GM18520 (cell line): ENCODE results near the gene CPT1C.

Experiments
- ATAC-seq: cut with Tn5 transposase; IDR thresholded peaks from one replicate; pipeline ENCODE4 v1.9.1; 2021; ENCODE audit not compliant: unreplicated experiment

The CPT1C gene

GRCh38 chr19:49749771-49750170, 58.9 kb downstream of the CPT1C start:
- no peak for ATAC-seq

- no peak for ATAC-seq
Observed at GRCh38 chr19:49752701-49753100, 61.8 kb downstream of the CPT1C start.

- ATAC-seq = no peak
Observed at GRCh38 chr19:49755956-49756355, 65.0 kb downstream of the CPT1C start.

DNA sequence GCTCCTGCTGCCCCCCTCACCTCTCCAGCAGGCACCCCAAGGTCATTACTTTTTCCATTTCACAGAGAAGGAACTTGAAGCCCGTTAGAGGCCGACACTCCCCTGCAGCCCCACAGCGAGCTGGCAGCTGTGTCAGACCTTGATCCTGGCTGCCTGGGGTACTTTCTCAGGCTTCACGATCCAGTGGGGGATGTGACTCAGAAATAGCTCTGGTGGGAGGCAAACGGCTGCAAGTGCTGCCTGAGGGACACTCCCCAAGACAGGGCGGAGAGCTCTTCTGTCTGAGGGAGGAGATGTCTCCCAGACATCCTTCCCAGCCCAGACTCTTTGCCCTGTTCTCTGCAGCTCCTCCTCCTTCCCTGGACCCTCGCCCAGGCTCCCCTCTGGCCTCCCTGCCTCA, 67.4 kb downstream of the CPT1C start:
- ATAC-seq = no peak

GRCh38 chr19:49761249-49761624, 70.3 kb downstream of the CPT1C start:
- ATAC-seq = no peak

GRCh38 chr19:49761625-49762311, 70.9 kb downstream of the CPT1C start:
- no peak for ATAC-seq

GRCh38 chr19:49763230-49763629, 72.3 kb downstream of the CPT1C start, which contains the start of gene TSKS:
Gene TSKS (minus strand): TSS chr19:49763306. CDS start chr19:49763247, 59 bp downstream.
- no peak for ATAC-seq
